BLaER1 (cell line): ENCODE data around the gene NRARP.

Experiments
- H3K27ac ChIP-seq: shearing (Covaris generic); formaldehyde crosslinking; 2 replicates; pipeline ENCODE4 v1.8.1; 2022
- H3K27me3 ChIP-seq: shearing (Covaris generic); formaldehyde crosslinking; 2 replicates; pipeline ENCODE4 v1.8.1; 2022
- H3K36me3 ChIP-seq: shearing (Covaris generic); formaldehyde crosslinking; 2 replicates; pipeline ENCODE4 v1.8.1; 2022
- H3K4me1 ChIP-seq: shearing (Covaris generic); formaldehyde crosslinking; 2 replicates; pipeline ENCODE4 v1.8.1; 2022
- H3K4me2 ChIP-seq: shearing (Covaris generic); formaldehyde crosslinking; 2 replicates; pipeline ENCODE4 v1.8.1; 2022
- H3K4me3 ChIP-seq: shearing (Covaris generic); formaldehyde crosslinking; 2 replicates; pipeline ENCODE4 v1.8.1; 2022
- H3K9ac ChIP-seq: shearing (Covaris generic); formaldehyde crosslinking; 2 replicates; pipeline ENCODE4 v1.8.1; 2022
- H3K9me3 ChIP-seq: shearing (Covaris generic); formaldehyde crosslinking; 2 replicates; pipeline ENCODE4 v1.8.1; 2022
- H4K20me1 ChIP-seq: shearing (Covaris generic); formaldehyde crosslinking; 2 replicates; pipeline ENCODE4 v1.8.1; 2022
- Cebpa-rat ChIP-seq: shearing (Covaris generic); IDR thresholded peaks from 2 replicates; pipeline ENCODE4 v1.8.1; 2022

Gene NRARP

DNA sequence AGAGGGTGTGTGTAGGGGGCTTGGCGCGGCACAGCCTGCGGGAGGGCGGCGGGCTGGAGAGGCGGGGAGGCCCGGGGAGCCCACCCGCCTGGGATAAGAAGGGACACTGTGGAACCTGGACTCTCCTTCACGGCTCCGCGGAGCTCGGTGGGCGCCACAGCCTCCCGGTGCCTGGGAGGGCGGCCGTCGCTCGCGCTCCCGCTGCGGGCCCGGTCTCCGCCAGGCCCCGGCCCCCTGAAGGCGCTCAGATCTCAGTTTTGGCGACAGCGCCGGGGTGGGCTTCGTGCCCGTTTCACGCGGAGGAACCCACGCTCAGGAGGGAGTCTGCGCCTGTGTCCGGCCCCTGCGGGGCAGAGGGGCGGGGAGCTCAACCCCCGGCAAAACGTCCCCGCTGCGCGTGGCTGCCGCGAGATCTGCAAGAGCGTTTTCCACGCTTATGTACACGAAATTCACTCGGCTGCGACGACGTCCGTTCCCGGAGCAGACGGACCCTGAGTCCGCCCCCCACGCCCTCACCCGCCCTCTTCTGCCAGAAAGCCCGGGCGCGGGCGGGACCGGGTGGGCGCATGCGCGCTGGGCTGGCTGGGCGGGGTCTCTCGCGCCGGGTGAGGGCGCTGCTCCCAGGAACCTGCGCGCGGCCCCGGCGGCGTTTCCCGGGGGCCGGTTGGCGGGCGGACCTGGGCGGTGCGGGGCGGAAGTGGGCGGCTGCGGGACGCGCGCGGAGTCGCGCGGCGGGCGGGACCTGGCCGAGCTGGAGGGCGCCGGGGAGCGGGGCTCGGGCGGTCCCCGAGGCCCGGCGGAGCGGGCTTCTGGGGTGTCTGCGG is 47.2 kb downstream of the NRARP start, which contains the start of gene NELFB:
NELFB (plus strand) TSS at position 704 of the 824 bp plus-strand sequence.
- H3K36me3 ChIP-seq: peaks cover 30% of the 10 kb centered on the region
- H3K27me3 ChIP-seq: no peaks in the 10 kb centered on the region
- no peak for TF ChIP-seq Cebpa-rat
- H3K27ac ChIP-seq: peak within 1 kb of the TSS; percentile 93
- H3K4me2 ChIP-seq: peak within 1 kb of the TSS; percentile 100
- H3K9ac ChIP-seq: peak within 1 kb of the TSS; percentile 94
- no peaks in the 10 kb centered on the region for H3K9me3 ChIP-seq
- H3K4me3 ChIP-seq: peak within 1 kb of the TSS; percentile 99
- H4K20me1 ChIP-seq: peaks cover 23% of the 10 kb centered on the region
- H3K4me1 ChIP-seq: peaks cover 65% of the 10 kb centered on the region

DNA sequence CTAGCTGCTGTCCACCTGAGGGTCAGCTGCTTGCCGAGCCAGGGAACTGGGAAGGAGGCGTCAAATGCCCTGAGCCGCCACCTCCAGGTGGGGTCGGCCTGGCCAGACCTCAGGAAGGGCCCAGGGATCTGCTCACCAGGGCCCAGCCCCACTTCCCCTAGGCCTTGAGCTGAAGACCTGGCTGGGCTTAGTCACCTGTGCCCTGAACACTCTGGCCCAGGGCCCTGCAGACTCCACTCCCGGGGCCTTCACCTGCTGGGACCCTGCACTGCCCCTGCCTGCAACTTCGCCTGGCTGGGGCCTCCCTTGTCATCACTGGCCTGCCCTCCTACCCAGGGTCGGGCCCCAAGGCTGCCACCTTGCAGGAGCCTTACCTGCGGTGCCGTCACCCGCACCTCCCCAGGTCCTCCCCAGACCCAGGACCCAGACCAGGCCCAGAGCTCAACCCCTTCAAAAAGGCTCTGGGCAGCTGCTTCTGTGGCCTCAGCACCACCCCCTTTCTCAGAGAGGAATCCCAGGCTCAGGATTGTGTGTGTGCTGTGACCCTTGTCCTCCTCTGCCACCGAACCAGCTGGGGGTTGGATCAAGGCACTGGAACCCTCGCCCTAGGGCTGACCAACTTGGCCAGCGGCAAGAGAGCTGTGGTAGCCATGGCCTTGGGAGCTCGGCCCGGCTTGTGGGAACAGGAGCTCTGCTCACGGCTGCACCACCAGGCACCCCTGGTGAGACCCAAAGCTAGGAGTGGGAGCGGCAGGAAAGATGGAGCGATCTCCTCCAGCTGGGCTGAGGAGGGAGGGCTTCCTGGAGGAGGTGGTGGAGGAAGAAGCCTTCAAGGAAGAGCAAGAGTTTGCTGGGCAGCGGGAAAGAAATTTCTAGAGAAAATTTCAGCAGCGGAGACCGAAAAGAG is 48.1 kb downstream of the NRARP start:
- Histone ChIP-seq H3K4me2 (peak overlapping the region; percentile 100), H3K27ac (peak overlapping the region; percentile 93), H3K4me1 (peaks cover 60% of the 10 kb centered on the region), H3K9ac (peak overlapping the region; percentile 94), H3K4me3 (peak overlapping the region; percentile 99), H3K9me3 (no peaks in the 10 kb centered on the region), H3K27me3 (no peaks in the 10 kb centered on the region), H4K20me1 (peaks cover 19% of the 10 kb centered on the region), H3K36me3 (peaks cover 25% of the 10 kb centered on the region)
- no peak for TF ChIP-seq Cebpa-rat

DNA sequence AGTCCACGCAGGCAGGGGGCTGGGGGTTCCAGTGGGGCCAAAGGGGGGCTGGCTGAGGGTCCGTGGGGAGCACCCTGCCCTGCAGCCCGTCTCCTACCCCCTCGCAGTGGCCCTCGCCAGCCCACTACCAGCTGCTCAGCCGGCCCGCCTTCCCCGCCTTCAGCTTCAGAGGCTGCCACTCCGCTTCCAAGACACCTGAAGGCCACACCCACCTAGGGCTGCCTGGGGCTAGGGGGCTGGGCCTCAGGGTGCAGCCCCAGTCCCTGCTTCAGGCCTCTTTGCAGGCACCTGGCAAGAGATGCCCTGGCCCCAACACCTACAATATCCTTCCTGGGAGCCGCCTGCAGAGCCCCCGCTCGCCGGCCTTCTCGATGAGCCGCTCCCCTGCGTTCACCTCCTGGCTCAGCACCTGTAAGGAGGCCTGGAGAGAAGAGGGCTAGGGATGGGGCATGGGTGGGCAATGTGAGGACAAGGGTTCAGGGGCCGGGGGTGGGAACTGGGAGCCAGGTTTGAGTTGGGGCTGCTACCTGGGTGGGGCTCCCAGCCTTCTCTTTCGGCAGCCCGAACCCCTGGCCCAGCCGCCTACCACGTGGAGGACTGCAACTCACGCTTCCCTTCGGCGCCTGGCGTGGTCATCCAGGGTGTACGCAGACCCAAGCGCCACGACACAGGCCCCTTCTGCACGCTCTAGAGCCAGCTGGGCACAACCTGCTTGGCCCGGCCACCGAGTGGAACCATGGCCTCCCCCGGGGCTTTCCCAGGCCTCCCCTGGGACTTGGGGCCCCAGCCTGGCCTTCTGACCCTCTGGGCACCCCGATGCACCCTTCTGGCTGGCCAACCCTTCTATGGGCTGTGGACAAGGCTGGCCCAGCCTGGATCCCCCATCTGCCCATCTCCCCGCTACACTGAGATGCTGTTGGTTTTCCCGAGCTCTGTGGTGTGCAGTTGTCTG is 49.2 kb downstream of the NRARP start:
- no peaks in the 10 kb centered on the region for H3K27me3 ChIP-seq
- H3K9me3 ChIP-seq: no peaks in the 10 kb centered on the region
- H4K20me1 ChIP-seq: peaks cover 18% of the 10 kb centered on the region
- H3K4me3 ChIP-seq: no peak overlapping the region
- H3K27ac ChIP-seq: no peak overlapping the region
- no peak for TF ChIP-seq Cebpa-rat
- H3K36me3 ChIP-seq: peaks cover 14% of the 10 kb centered on the region
- peak overlapping the region; percentile 34; the same call in 1 of the 2 replicates for H3K9ac ChIP-seq
- H3K4me1 ChIP-seq: peaks cover 54% of the 10 kb centered on the region
- peak overlapping the region; percentile 100 for H3K4me2 ChIP-seq

DNA sequence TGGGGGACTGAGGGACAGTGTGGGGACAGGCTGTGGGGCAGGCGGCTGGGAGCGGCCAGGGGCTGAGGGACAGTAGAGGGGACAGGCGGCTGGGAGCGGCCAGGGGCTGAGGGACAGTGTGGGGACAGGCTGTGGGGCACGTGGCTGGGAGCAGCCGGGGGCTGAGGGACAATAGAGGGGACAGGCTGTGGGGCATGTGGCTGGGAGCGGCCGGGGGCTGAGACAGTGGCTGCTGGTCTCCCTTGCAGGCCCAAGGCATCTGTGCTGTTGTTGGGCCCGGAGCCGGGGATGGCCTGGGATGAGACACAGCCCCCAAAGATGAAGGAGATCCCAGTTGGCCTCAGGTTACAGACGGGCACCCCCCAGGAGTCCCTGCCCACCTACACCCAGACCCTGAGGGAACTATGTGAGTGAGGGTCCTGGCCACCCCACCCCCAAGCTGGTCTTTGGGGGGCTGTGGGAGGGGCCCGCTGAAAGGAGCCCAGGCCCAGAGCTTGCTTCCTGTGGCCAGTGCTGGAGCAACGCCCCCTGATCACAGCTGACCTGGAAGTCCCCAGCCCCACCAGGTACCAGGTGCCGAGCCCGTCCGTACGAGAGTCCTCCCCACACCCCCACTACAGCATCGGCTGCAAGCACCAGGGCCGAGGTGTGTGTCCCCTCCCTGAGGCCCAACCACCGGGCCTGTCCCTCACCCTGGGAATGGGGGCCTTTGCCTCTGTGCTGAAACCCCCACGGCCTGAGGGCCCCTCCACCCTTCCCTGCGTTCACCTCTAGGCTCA is 50.4 kb downstream of the NRARP start:
- no peak for TF ChIP-seq Cebpa-rat
- H3K9me3 ChIP-seq: no peaks in the 10 kb centered on the region
- peaks cover 13% of the 10 kb centered on the region for H4K20me1 ChIP-seq
- no peak overlapping the region for H3K9ac ChIP-seq
- no peaks in the 10 kb centered on the region for H3K27me3 ChIP-seq
- H3K27ac ChIP-seq: no peak overlapping the region; the same call in 1 of the 2 replicates
- peaks cover 54% of the 10 kb centered on the region for H3K4me1 ChIP-seq
- no peak overlapping the region for H3K4me3 ChIP-seq
- peaks cover 7% of the 10 kb centered on the region for H3K36me3 ChIP-seq
- no peak overlapping the region for H3K4me2 ChIP-seq

DNA sequence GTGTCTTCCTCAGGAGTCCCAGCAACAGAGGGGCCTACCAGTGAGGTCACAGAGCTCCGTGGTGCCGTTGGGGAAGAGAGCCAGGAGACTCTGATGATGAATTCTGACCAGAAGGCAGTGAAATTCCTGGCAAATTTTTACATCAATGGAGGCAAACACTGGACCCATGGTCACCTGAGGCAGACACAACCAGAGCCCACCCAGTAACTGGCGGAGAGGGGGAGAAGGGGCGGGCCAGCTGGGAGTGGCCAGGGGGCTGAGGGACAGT is 50.9 kb downstream of the NRARP start, which contains the start of gene STPG3:
STPG3 (plus strand) TSS at position 93 of the 268 bp plus-strand sequence; CDS start at position 94, 1 bp downstream.
- H3K27ac ChIP-seq: peak within 1 kb of the TSS; percentile 16; the same call in 1 of the 2 replicates

DNA sequence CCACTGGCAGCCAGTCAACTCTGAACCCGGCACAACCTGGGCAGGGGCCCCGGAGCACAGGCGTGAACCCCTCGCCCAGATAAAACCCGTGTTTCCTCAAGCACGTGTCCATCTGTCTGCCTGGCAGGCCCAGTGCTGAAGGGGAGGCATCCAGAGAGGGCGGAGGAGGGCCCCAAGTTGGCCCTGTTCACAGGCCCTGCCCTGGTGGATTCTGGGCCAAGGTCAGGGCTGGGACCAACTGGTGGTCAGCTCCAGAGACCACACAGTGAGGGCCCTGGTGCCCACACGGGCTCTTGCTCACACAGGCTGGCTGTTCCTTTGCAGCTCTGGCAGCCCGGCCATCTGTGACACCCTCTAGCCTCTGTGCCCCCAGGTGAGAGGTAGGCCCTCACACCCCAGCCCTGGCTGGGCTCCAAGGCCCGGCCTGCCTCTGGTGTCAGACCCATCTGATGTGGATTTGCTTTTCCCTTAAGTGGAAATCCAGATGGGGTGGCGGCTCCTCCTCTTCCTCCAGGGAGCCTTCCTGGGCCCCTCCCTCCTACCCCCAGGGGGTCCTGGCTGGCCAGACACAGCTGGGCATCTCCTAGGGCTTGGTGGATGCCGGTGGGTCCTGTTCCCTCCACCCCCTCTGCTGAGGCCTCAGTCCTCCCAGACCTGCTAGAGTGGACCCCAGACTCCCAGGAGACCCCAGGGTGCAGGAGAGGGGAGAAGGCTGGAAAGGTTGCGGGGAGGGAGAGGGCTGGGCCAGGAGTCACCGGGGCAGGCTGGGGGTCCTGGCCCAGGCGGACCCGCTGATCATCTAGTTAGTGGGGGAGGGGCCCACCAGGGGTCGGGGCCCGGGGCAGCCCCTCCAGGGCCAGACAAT is 51.5 kb downstream of the NRARP start:
- H3K9me3 ChIP-seq: no peaks in the 10 kb centered on the region
- TF ChIP-seq Cebpa-rat: no peak
- no peak overlapping the region for H3K4me3 ChIP-seq
- H3K36me3 ChIP-seq: no peaks in the 10 kb centered on the region
- peak overlapping the region; percentile 23; the same call in 1 of the 2 replicates for H3K4me2 ChIP-seq
- no peak overlapping the region for H3K9ac ChIP-seq
- H3K27ac ChIP-seq: 0 out of 2 replicates have a peak overlapping the region, but pooled peaks have one; percentile 16
- H3K27me3 ChIP-seq: no peaks in the 10 kb centered on the region
- peaks cover 56% of the 10 kb centered on the region for H3K4me1 ChIP-seq
- H4K20me1 ChIP-seq: peaks cover 7% of the 10 kb centered on the region

More for the DNA sequence above, 50.9 kb downstream of the NRARP start, which contains the start of gene STPG3:
- peak within 1 kb of the TSS; percentile 23; the same call in 1 of the 2 replicates for H3K4me2 ChIP-seq
- no peak within 1 kb of the TSS for H3K9ac ChIP-seq
- H3K4me1 ChIP-seq: peaks cover 54% of the 10 kb centered on the region
- no peak within 1 kb of the TSS for H3K4me3 ChIP-seq
- no peaks in the 10 kb centered on the region for H3K9me3 ChIP-seq
- peaks cover 1% of the 10 kb centered on the region; the same call in 1 of the 2 replicates for H3K36me3 ChIP-seq
- H4K20me1 ChIP-seq: peaks cover 8% of the 10 kb centered on the region
- no peak for TF ChIP-seq Cebpa-rat
- no peaks in the 10 kb centered on the region for H3K27me3 ChIP-seq
